ENCODE data around the gene COLEC11. TPM values are rescaled to one million over a fixed set of nuclear protein-coding genes. Genes with fewer than 3 reads are reported as not detected.

Gene COLEC11
- total and polyA plus RNA-seq, 2 of the 13 experiments (the other 11 are each of a cell fraction or from before 2014, with no cell fraction given): 1.5 to 3.0 TPM

- TF ChIP-seq TMF1 (CRISPR knock-in tag; IDR thresholded peaks at IDR 0.05; ENCODE audit: low read depth): no peak
- TF ChIP-seq ELK4 (CRISPR knock-in tag; IDR thresholded peaks at IDR 0.05; ENCODE audit: borderline replicate concordance): no peak
- TF ChIP-seq ZNF792 (CRISPR knock-in tag; IDR thresholded peaks at IDR 0.05): peak; percentile 40; the same call in 1 of the 2 replicates
- TF ChIP-seq ZNF691 (CRISPR knock-in tag; IDR thresholded peaks at IDR 0.05; ENCODE audit: borderline replicate concordance, low read depth): no peak
- 0 out of 2 replicates have a peak, but pooled peaks have one; percentile 13 for TF ChIP-seq ZNF724P (CRISPR knock-in tag; IDR thresholded peaks at IDR 0.05; ENCODE audit: borderline replicate concordance)
- TF ChIP-seq ZNF883 (CRISPR knock-in tag; IDR thresholded peaks at IDR 0.05; ENCODE audit: not compliant biosample characterization): no peak
- TF ChIP-seq SMAD3 (CRISPR knock-in tag; IDR thresholded peaks at IDR 0.05): 0 out of 2 replicates have a peak, but pooled peaks have one; percentile 35
- TF ChIP-seq ZFY (CRISPR knock-in tag; IDR thresholded peaks at IDR 0.05): peak; percentile 70
- no peak for TF ChIP-seq ZC3H13 (CRISPR knock-in tag; IDR thresholded peaks at IDR 0.05)
- TF ChIP-seq MEF2D (CRISPR knock-in tag; IDR thresholded peaks at IDR 0.05): peak; percentile 77; the same call in 1 of the 2 replicates
- 0 out of 2 replicates have a peak, but pooled peaks have one; percentile 31 for TF ChIP-seq ATF3 (CRISPR knock-in tag; IDR thresholded peaks at IDR 0.05)
- peak; percentile 93 for TF ChIP-seq FOXA3 (CRISPR knock-in tag; IDR thresholded peaks at IDR 0.05)
- no peak for TF ChIP-seq ZNF101 (CRISPR knock-in tag; IDR thresholded peaks at IDR 0.05; ENCODE audit: borderline replicate concordance, low read depth)
- TF ChIP-seq PAF1 (CRISPR knock-in tag; IDR thresholded peaks at IDR 0.05): no peak
- TF ChIP-seq GRHL1 (CRISPR knock-in tag; conservative IDR thresholded peaks at IDR 0.05): no peak
- TF ChIP-seq AKAP8 (CRISPR knock-in tag; IDR thresholded peaks at IDR 0.05): no peak
- no peak for TF ChIP-seq ZNF460 (CRISPR knock-in tag; IDR thresholded peaks at IDR 0.05; ENCODE audit: borderline replicate concordance)
- peak; percentile 67 for TF ChIP-seq ETV5 (CRISPR knock-in tag; IDR thresholded peaks at IDR 0.05; ENCODE audit: borderline replicate concordance)
- no peak for TF ChIP-seq ZC3H4 (CRISPR knock-in tag; IDR thresholded peaks at IDR 0.05; ENCODE audit: borderline replicate concordance)
- TF ChIP-seq MLX (CRISPR knock-in tag; IDR thresholded peaks at IDR 0.05): peak; percentile 86
- TF ChIP-seq ZMAT5 (CRISPR knock-in tag; IDR thresholded peaks at IDR 0.05; ENCODE audit: borderline replicate concordance, low read depth): no peak
- TF ChIP-seq ZNF253 (CRISPR knock-in tag; IDR thresholded peaks at IDR 0.05; ENCODE audit: borderline replicate concordance): peak; percentile 72; the same call in 1 of the 2 replicates
- TF ChIP-seq CHCHD3 (CRISPR knock-in tag; IDR thresholded peaks at IDR 0.05): no peak
- TF ChIP-seq RXRA (CRISPR knock-in tag; IDR thresholded peaks at IDR 0.05): peak; percentile 90
- no peak; the same call in 1 of the 2 replicates for TF ChIP-seq RCOR2 (CRISPR knock-in tag; IDR thresholded peaks at IDR 0.05)
Measured at GRCh38 chr2:3585261-3586109, 9.4 kb upstream of the COLEC11 start (continued).
